Measurements from ENCODE around the gene NID1.
A peak's percentile ranks its signal among the peaks of the same experiment; 100 is the strongest.

NID1 gene

DNA sequence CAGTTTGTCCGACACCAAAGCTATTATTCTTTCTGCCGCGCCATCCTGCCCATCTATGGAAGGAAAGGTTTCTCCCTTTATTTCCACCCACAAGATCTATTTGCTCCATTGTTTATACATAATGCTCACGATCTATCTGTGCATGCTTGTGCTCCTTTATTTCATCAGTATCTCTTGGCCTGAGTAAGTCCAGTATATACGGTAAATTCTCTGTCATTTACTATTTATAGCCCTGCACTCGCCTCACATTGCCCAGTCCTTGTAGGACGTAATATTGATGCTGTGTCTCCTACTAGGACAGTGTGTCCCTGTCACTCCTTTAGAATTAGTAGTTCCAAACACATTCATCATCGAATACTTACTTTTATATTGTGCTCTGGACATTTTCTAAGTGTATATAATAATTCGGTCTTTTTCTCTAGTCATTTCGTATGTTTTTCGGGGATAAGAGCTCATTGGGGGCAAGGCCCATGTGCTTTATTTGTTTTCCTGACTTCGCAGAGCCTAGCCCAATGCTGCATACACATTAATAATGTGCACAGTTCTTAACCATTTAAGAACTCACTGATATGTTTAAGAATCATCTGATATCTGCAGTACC, 3.1 kb upstream of the NID1 start:
- DNase-seq (ENCODE audit: low read depth in 3 of 3), result no peak

GRCh38 chr1:236066828-236067386, 2.0 kb upstream of the NID1 start:
- peak; percentile 30 to 46 (median 43) for DNase-seq (ENCODE audit: low read depth in 3 of 3)

DNA sequence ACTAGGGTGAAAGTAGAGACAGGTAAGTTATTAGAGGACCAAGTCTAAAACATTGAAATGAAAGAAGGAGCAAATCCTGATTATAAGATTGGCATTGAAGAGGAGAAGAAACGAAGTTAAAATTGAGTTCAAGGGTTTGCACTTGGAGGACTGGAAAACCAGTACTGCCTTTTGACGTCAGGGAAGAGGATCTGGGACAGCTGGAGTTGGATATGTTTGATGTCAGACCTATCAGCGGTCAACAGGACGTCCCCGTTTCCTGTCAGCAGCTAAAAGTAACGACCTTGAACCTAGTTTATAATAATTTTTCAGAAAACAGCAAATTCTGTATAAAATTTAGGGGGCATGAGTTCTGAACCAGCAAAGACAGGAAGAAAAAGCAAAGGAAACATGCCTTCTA, 1.2 kb upstream of the NID1 start:
- no peak for DNase-seq (ENCODE audit: low read depth in 3 of 3)

DNA sequence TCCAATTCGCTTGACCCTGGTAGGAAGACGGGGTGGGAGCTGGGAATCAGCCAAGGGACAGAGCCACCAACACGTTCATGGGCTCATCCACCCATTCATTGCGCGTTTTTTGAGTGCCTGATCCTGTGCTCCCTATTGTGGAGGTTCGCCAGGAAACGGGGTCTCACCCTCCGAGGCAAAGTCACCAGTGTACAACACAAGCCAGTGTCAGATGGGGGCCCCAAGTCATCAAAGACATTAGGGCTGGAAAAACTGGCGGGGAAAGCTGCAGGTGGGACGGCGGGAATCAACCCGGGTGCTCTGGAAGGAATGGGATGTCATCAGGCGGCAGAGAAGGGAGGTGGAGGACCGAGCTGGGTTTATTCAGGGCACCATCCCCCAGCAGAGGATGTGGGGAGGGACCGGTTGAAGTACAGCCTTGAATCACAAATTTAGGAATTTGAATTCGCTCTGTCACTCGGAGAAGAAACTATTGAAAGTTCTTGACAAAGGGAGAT, 667 bp upstream of the NID1 start:
- DNase-seq (ENCODE audit: low read depth in 3 of 3), result no peak

DNA sequence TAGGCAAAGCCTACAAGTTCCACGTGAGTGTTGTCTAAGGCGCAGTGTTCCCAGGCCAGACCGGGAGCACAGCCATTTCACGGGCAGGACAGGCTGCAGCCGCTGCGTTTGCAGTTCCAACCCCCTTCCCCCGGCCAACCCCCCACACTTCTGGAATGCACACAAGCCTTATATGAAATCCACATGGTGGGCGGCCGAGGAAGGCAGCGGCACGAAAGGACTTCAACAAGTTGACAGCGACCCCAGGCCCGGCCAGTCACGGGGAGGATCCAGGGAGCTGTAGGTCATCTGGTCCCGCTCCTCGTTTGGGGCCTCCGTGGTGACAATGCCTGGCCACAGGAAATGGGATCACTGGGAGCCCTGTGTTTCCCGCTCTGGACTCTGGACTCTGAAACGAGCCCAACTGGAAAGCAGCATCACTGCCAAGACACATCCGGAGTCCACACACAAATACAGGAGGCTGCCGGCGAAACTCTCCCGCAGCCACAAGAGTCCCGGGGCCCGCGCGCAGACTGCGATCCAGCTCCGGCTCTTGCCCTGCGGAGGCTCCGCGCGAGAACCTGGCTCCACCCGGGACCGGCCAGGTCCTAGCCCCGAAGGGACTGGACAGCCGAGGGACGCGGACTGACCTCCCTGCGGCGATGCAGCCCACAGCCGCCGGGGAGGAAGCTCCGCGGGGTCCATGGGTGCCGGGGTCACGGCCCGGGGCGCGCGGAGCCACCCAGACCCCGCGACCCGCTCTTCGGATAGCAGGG, 794 bp downstream of the NID1 start:
- DNase-seq (ENCODE audit: low read depth in 3 of 3), result no peak

DNA sequence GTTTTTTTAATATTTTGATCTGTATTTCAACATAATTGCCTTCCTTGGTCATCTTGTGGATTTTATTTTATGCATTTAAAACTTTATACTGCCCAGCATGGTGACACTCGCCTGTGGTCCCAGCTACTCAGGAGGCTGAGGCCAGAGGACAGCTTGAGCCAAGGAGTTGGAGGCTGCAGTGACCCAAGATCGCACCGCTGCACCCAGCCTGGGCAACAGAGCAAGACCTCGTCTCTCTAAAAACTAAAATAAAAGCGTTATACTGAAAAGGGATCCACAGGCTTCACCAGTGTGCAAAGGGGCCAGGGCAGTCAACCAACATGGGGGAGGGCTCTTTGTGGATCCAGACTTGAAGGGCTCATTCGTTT, 1.4 kb downstream of the NID1 start:
- DNase-seq (ENCODE audit: low read depth in 3 of 3), result no peak

DNA sequence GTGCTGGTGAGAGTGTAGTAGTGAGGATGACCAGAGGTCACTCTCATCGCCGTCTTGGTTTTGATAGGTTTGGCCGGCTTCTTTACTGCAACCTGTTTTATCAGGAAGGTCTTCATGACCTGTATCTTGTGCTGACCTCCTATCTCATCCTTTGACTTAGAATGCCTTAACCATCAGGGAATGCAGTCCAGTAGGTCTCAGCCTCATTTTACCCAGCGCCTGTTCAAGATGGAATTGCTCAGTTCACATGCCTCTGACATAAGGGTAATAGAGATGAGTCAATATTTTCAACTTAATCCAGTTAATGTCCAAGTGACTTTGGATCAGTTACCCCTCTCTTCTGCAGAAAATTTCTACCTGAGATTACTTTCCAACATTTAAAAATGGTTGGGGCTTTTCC, 4.6 kb downstream of the NID1 start:
- DNase-seq (ENCODE audit: low read depth in 3 of 3), result no peak

DNA sequence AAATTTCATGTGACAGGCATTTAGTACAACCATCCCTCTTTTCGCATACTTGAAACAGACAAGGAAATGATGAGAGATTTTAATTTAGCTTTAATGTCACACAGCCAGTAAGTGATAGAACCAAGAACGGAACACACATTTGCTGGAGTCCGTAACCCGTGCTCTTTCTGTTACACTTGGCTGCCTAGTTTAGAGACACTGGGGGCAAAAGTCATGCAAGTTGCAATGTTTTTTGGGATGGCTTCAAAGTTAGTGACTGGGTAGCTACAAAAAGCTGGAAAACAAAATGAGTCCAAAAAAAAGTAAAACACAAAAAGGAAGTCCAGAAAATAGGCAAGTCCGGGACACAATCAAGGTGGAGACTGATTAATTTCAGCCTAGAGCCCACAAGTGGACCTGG, 5.9 kb downstream of the NID1 start:
- no peak for DNase-seq (ENCODE audit: low read depth in 3 of 3)

- no peak for DNase-seq (ENCODE audit: low read depth in 3 of 3)
Observed at GRCh38 chr1:236058141-236058934, 6.6 kb downstream of the NID1 start.

DNA sequence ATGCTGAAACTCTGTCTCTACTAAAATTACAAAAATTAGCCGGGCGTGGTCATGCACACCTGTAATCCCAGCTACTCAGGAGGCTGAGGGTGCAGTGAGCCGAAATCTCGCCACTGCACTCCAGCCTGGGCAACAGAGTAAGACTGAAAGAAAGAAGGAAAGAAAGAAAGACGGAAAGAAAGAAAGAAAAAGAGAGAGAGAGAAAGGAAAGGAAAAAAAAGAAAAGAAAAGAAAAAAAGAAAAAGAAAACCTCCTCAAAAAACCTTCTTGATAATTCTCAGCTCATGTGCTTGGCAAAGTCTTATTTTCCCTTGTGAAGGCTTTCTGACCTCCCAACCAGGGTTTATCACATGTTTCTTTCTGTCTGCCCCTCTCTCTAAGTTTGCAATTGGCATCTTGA, 7.3 kb downstream of the NID1 start:
- DNase-seq (ENCODE audit: low read depth in 3 of 3), result no peak

DNA sequence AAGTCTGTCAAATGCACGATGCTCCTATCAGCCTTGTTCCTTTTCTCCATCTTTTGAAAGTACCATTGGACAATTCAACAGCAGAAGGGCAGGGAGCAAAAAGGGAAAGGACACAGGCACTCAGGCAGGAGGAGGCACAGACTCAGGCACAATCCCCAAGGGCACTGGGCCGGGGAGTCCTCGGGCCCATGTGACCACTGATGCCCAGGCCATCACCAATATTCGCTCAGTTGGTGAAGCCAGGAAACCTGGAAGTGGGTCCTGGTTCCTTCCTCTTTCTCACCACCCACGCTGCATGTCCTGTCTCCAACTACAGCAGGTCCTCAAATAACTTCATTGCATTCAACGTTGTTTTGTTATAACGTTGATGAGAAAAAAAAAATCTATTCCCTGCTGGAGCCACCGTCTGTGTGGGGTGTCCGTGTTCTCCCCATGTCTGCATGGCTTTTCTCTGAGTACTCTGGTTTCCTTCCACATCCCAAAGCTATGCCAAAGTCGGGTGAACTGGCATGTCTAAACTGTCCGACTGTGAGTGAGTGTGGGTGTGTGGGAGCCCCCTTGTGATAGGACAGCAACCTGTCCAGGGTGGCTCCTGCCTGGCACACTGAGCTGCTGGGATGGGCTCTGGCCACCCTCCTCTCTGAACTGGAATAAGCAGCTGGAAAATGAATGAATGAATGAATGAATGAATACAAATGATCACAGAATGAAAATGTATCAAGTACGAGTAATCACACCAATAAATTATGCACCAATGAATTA, 12.5 kb downstream of the NID1 start:
- no peak for DNase-seq (ENCODE audit: low read depth in 3 of 3)

GRCh38 chr1:236051242-236051791, 13.6 kb downstream of the NID1 start:
- DNase-seq (ENCODE audit: low read depth in 3 of 3), result no peak

- no peak for DNase-seq (ENCODE audit: low read depth in 3 of 3)
Observed at GRCh38 chr1:236045771-236046170, 19.1 kb downstream of the NID1 start.

DNA sequence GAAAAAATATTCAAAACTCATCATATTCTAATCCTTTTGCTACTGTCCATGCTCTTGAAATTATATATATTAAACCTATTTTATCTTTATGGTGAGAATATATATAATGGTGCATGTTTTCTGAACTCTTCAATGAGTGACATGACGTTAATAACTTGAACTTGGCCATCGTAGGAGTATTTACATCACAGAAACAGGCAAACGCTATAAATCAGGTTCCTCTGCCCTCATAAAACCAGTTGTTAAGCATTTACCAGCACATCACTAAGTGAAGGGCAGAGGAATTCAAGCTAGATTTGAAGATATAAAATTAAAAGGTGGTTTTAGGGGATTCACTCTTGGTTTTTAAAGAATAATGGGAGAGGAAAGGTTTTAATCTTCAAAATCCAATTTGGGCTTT, 20.5 kb downstream of the NID1 start:
- DNase-seq (ENCODE audit: low read depth in 3 of 3), result no peak

DNA sequence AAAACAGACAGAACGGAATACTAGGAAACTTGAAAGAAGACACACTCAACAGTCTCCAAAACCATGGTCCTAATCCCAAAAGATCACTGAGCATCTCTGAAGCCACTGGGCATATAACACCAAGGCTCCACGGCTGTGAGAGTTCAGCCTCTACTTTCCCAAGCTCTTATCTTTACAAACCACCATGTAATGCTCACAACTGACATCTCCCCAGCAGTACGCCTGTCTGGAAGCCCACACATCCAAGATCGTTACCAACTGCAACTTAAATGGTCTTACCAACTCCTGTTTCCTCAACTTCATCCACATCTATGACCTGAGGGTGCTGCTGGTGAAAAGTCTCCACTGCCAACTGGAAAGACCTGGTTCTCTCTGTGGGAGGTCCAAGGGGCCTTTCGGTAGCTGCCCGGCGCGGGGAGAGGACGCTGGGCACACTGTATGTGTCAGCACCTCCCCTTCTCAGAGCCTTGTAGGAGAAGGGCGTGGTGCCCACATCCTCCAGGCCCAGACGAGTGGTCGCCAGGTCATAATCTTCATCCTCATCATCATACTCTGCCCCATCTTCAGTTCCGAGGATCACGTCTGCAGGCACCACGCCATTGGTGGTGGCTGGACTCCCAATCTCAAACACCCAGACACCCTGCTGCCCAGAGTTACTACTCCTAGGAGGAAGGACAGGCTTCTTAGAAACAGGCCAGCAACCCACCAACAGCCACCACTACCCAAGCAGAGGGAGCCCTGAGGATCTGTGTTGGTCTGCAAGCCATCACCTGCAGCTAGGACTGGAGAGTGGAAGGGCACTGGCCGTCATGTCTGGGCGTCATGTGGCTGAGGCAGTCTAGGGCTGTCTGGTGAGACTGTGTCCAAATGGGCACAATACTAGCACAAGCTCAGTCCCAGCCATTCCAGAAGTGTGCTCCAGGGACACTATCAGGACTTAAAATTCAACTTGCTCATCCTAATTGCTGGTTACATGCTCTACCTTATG, 23.0 kb downstream of the NID1 start:
- no peak for DNase-seq (ENCODE audit: low read depth in 3 of 3)

DNA sequence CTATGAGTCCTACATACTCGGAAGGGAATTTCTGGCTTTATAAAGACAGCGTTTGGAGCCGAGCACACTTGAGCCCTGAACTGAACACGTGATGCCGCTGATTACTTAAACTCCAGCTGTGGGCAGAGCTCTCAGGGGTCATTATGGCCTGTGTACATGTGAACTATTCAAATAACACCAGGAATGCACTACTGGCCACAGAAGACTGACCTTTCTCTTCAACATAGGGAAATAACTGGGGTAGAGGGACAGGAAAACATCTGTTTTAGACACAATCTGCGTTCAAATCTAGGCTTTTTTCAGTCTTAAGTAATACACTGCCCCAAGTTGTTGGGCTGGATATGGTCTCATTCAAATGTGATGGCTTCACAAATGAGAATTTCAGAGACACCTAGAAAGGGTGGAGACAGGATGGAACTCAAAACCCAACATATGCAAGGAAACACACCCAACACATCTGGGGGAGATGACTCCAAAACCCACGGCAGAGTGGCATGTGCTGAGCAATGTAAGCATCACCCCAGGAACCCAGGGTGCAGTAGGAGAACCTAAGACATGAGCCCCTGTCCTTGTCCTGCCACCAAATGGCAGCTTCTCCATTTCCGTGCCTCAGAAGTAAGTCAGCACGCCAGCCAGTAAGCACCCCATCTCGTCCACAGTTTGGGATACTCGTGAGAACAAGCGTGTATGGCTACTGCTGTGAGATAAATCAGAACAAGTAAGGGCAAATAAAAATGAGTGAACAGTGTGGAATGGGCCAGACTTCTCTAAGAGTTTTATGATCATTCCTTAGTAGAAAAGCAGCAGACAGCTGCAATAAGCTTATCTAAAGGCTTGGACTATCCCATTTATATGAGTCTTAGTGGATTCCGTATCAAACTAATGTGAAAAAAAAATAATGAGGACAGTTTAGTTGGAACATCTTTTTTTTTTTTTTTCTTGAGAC, 24.9 kb downstream of the NID1 start:
- no peak for DNase-seq (ENCODE audit: low read depth in 3 of 3)

- no peak for DNase-seq (ENCODE audit: low read depth in 3 of 3)
Observed at GRCh38 chr1:236038034-236038433, 26.9 kb downstream of the NID1 start.

DNA sequence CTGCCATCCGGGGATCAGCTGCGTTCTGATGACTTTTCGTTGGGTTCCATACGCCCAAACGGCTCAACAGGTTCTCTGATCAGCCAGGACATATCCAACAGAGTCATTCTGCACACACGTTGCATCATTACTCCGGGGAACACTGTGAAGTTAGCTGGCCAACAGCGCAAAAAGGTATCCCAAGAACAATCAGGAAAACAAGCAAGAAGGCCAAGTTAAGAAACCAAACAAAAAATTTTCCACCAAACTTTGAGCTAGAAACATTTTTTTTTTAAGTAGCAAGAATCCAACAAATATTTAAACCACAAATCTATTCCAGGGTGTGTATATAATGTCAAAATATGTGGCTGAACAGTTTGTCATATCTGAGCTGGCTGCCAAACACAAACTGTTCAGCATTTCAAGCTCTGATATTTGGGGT, 29.2 kb downstream of the NID1 start:
- no peak for DNase-seq (ENCODE audit: low read depth in 3 of 3)

DNA sequence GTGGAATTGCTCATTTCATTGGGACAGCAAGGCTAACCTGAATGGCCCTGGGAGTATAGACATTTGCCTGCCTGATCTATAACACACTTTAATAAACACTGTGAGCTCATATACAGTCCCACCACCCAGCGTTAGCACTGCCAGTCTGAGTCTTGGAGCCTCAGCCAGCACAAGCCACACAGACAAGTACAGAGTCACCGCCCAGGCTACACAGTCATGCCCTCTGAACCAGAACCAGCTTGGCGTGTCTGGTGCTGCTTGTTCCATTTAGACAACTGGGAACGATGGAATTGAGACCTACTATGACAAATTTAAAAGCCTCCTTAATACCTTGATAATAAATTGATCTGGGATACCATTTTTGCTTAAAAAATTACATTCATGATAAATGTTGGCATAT, 31.6 kb downstream of the NID1 start:
- no peak for DNase-seq (ENCODE audit: low read depth in 3 of 3)
